ENCODE data around the gene OR6P1. TPM values are rescaled to one million over a fixed set of nuclear protein-coding genes. Genes with fewer than 3 reads are reported as not detected.

The OR6P1 gene
- total and polyA plus RNA-seq, 2 of the 8 experiments (the other 6 are each of a cell fraction or from before 2014, with no cell fraction given): not detected

DNA sequence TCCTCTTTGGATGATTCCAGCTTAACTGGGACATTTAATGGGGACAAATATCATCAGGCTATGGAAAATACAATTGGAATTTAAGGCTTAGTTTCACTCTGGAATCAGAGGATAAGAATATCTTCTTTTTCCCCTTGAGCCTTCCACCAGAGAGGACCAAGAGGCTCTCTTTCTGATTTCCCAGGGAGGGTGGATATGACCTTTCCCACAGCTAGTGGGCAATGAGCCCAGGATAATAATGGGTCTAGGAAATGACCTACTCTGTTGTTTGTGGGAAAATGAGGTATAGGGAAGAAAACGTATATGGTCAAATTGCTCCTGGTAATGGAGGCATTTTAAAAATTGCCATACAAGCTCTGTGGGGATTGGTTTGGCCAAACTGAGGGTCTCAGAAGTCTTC, 18.1 kb downstream of the OR6P1 start:
- no peak overlapping the region for H4K5ac ChIP-seq (ENCODE audit: insufficient read length, low read depth, low read length)
- no peak overlapping the region for H4K91ac ChIP-seq (replicated peaks; ENCODE audit: insufficient read length, low read length)
- FAIRE-seq (no peak), DNase-seq (ENCODE audit: low read depth in 1 of 2, low spot score in 2 of 2) (no peak)
- H3K18ac ChIP-seq (ENCODE audit: extremely low read depth, low read length): no peak overlapping the region
- H3K9ac ChIP-seq (replicated peaks in 1 of 4; ENCODE audit: extremely low read depth in 1 of 4, low read depth in 3 of 4, low read length in 3 of 4): no peak overlapping the region
- ChIA-PET CTCF (ENCODE audit: partially characterized antibody) (interaction anchor here (1.2 kb wide), 1 partner anchor 8 kb away, joined by 3 read pairs; no protein-coding TSS in a partner anchor), POLR2A (ENCODE audit: partially characterized antibody) (no interaction called here)
- H3K79me1 ChIP-seq (ENCODE audit: low read depth, low read length): no peaks in the 10 kb centered on the region
- no peaks in the 10 kb centered on the region for H3K36me3 ChIP-seq (ENCODE audit: control insufficient read depth in 2 of 4, insufficient read depth in 4 of 4, low read length in 3 of 4)
- no peaks in the 10 kb centered on the region for H3K23me2 ChIP-seq (ENCODE audit: low read depth, low read length)
- H2AK5ac ChIP-seq (ENCODE audit: low read depth, low read length): no peak overlapping the region
- H3K4me3 ChIP-seq (ENCODE audit: extremely low read depth in 1 of 4, insufficient read depth in 2 of 4, low read depth in 3 of 4, low read length in 4 of 4): no peak overlapping the region
- no peak overlapping the region for H2BK5ac ChIP-seq (ENCODE audit: low read depth, low read length)
- no peak overlapping the region for H2BK20ac ChIP-seq (ENCODE audit: low read length)
- no peak overlapping the region for H2BK15ac ChIP-seq (ENCODE audit: low read length)
- no peak overlapping the region for H4K8ac ChIP-seq (ENCODE audit: extremely low read depth, insufficient read depth, low read length)
- H2BK12ac ChIP-seq (ENCODE audit: low read depth, low read length): no peak overlapping the region
- no peak overlapping the region for H3K56ac ChIP-seq (replicated peaks; ENCODE audit: insufficient read length, low read depth, low read length)
- H3K9me3 ChIP-seq (ENCODE audit: insufficient read depth in 2 of 2, low read depth in 1 of 2, low read length in 1 of 2): no peaks in the 10 kb centered on the region
- H3K4me1 ChIP-seq (replicated peaks in 1 of 4; ENCODE audit: control insufficient read depth in 3 of 4, insufficient read depth in 4 of 4, low read length in 3 of 4): no peaks in the 10 kb centered on the region
- no peak overlapping the region for H3K14ac ChIP-seq (ENCODE audit: insufficient read length)
- H4K20me1 ChIP-seq (replicated peaks in 1 of 2; ENCODE audit: control insufficient read depth in 1 of 2, insufficient read depth in 2 of 2, low read length in 2 of 2): no peaks in the 10 kb centered on the region
- H2AFZ ChIP-seq (ENCODE audit: low read length): no peak overlapping the region
- no peak overlapping the region for H3K4ac ChIP-seq (replicated peaks; ENCODE audit: insufficient read length, low read depth, low read length)
- H3K27ac ChIP-seq (ENCODE audit: low read depth, low read length): no peak overlapping the region
- H3K23ac ChIP-seq (ENCODE audit: insufficient read length): no peak overlapping the region
- TF ChIP-seq SIRT6 (IDR thresholded peaks at IDR 0.05; ENCODE audit: low read length) (no peak), RNF2 (IDR thresholded peaks at IDR 0.05; ENCODE audit: borderline replicate concordance, low read depth, low read length, missing control alignments, poor library complexity, severe bottlenecking) (no peak), SIN3A (conservative IDR thresholded peaks at IDR 0.05 in 1 of 2, IDR thresholded peaks at IDR 0.05 in 1 of 2; ENCODE audit: low read depth in 1 of 2, low read length in 2 of 2) (no peak), POU5F1 (IDR thresholded peaks at IDR 0.05; ENCODE audit: low read depth, low read length) (no peak), SP4 (IDR thresholded peaks at IDR 0.05; ENCODE audit: low read length) (no peak), SAP30 (IDR thresholded peaks at IDR 0.05; ENCODE audit: insufficient read depth, insufficient replicate concordance, low read length) (no peak), HDAC2 (IDR thresholded peaks at IDR 0.05; ENCODE audit: borderline replicate concordance in 1 of 2, low read depth in 2 of 2, low read length in 2 of 2) (no peak), TAF7 (optimal IDR thresholded peaks at IDR 0.05; ENCODE audit: borderline replicate concordance, low read depth, low read length) (no peak), BRCA1 (IDR thresholded peaks at IDR 0.05; ENCODE audit: low read depth, low read length) (no peak), EZH2 (IDR thresholded peaks at IDR 0.05; ENCODE audit: low read depth, low read length, severe bottlenecking) (no peak), JUN (IDR thresholded peaks at IDR 0.05; ENCODE audit: low read depth, low read length) (no peak), NANOG (IDR thresholded peaks at IDR 0.05; ENCODE audit: insufficient read depth, low read depth, low read length, poor library complexity, severe bottlenecking) (no peak), EGR1 (IDR thresholded peaks at IDR 0.05; ENCODE audit: borderline replicate concordance, low read depth, low read length) (no peak), JUND (IDR thresholded peaks at IDR 0.05; ENCODE audit: low read length) (no peak)
- H3K79me2 ChIP-seq (ENCODE audit: control insufficient read depth in 1 of 2, insufficient read depth in 2 of 2, low read length in 2 of 2): no peaks in the 10 kb centered on the region
- 91% methylated on average over 1 of the region's 1 CpG; no CpG with 5 or more reads in 1 of the 2 experiments for WGBS, 2 experiments (ENCODE audit: extremely low coverage in 1 of 2, insufficient coverage in 1 of 2, insufficient read length in 1 of 2, insufficient replicate concordance in 2 of 2, low coverage in 1 of 2, low lambda C conversion rate in 2 of 2, missing lambda C conversion rate in 1 of 2)
- no peak overlapping the region for H3K4me2 ChIP-seq (ENCODE audit: insufficient read depth in 1 of 2, low read depth in 2 of 2, low read length in 2 of 2)
- H3K27me3 ChIP-seq (replicated peaks in 1 of 4; ENCODE audit: control insufficient read depth in 3 of 4, extremely low read depth in 1 of 4, insufficient read depth in 3 of 4, low read length in 3 of 4): no peaks in the 10 kb centered on the region
- H2BK120ac ChIP-seq (replicated peaks; ENCODE audit: low read depth, low read length): no peak overlapping the region
